ENCODE results near the gene CDH23.

CDH23 gene

GRCh38 chr10:71700731-71701368 lies 304.1 kb downstream of the CDH23 start:
- no peak for DNase-seq

GRCh38 chr10:71701496-71702132 lies 304.9 kb downstream of the CDH23 start:
- DNase-seq = no peak

- no peak for DNase-seq
Measured at GRCh38 chr10:71703577-71703976, 306.9 kb downstream of the CDH23 start.

- DNase-seq = no peak
Measured at GRCh38 chr10:71704816-71705215, 308.1 kb downstream of the CDH23 start.

- no peak for DNase-seq
Measured at GRCh38 chr10:71705582-71705981, 308.9 kb downstream of the CDH23 start.

GRCh38 chr10:71706216-71707121 lies 309.7 kb downstream of the CDH23 start:
- DNase-seq = no peak

- DNase-seq = no peak
Measured at GRCh38 chr10:71707240-71707789, 310.6 kb downstream of the CDH23 start.

GRCh38 chr10:71708301-71708703 lies 311.6 kb downstream of the CDH23 start:
- peak; percentile 50 for DNase-seq

- no peak for DNase-seq
Measured at GRCh38 chr10:71708897-71709882, 312.5 kb downstream of the CDH23 start.

- DNase-seq = no peak
Measured at GRCh38 chr10:71710519-71710918, 313.8 kb downstream of the CDH23 start.

- no peak for DNase-seq
Measured at GRCh38 chr10:71711052-71711623, 314.4 kb downstream of the CDH23 start.

GRCh38 chr10:71712170-71712569 lies 315.4 kb downstream of the CDH23 start:
- DNase-seq = no peak

GRCh38 chr10:71712572-71713134 lies 315.9 kb downstream of the CDH23 start:
- peak; percentile 43 for DNase-seq

- DNase-seq = peak; percentile 57
Measured at GRCh38 chr10:71713135-71714030, 316.7 kb downstream of the CDH23 start.

- no peak for DNase-seq
Measured at GRCh38 chr10:71714031-71714410, 317.3 kb downstream of the CDH23 start.

- DNase-seq = no peak
Measured at GRCh38 chr10:71714592-71714991, 317.9 kb downstream of the CDH23 start.

- no peak for DNase-seq
Measured at GRCh38 chr10:71715026-71715425, 318.3 kb downstream of the CDH23 start.

- DNase-seq = no peak
Measured at GRCh38 chr10:71715860-71716259, 319.1 kb downstream of the CDH23 start.

GRCh38 chr10:71716426-71716825 lies 319.7 kb downstream of the CDH23 start:
- DNase-seq = no peak

GRCh38 chr10:71717056-71717455 lies 320.3 kb downstream of the CDH23 start:
- DNase-seq = no peak

All from CD4-positive, alpha-beta T cell treated with Interleukin-4 for 4 hours (primary cell).